Stimulated activated CD4-positive, alpha-beta T cell treated with anti-CD3 and anti-CD28 coated beads, Interleukin-4, amount 100 ng/mL, for 24 hours (primary cell): ENCODE data around the gene FCN2.

Experiments
- DNase-seq: peaks from one replicate; pipeline ENCODE4 v3.0.0-alpha.2; 2020

Gene FCN2

GRCh38 chr9:134880484-134881312, at the start of gene FCN2:
FCN2 (plus strand) TSS chr9:134880810; CDS start chr9:134880822, 12 bp downstream.
- no peak for DNase-seq

DNA sequence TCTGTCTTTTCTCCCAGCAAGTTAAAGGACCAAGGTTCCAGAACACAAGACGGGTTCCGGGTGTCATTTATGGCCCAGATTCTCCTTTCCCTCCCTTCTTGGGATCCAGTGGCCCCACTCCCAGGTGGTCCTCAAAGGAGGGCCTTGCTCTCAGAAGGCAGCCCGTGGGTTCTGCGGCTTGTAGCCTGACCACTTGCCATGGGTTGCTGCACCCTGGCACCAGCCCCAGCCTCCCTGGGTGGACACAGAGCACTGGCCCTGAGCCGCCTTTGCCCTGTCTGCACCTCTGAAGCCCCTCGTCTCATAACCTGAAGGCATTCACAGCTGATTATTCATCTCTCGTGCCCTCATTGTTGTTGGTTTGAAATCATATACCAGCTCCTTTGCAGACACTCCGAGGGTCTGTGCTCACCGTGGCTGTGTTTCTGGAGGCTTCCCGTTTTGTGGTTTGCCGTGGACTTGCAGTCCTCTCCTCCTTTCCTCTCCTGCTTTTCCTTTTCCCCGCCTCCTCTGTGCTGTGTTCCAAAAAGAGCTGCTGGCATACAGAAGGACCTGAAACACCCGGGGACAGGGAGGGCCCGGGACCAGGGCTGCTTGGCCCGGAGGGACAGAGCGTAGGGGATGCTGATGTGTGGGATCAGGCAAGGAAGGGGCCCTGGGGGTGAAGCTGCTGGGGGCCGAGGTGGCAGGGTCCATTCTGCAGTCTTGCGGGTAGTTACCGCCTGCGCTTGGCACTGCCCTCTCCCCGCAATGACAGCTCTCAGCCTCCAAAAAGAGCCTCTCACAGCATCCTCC, 49.5 kb upstream of the FCN2 start:
- DNase-seq: no peak

DNA sequence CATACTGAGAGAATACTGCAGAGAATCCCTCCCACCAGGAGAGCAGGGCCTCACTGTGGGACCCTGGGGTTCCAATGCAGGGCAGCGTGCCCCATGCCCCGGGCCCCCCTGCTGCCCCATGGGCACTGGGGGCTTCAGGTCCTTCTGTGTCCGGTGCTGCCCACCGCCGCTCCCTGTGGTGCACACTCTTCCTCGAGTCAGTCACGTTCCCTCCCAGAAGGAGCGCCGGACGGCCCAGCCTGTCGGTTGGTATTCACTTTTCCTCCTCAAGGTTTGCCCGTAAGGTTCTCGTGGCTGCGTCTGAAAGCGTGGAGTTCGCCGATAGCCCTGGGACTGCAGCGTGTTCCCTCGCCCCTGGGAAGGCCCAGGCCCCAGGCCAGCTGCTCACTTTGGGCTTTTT, 48.1 kb upstream of the FCN2 start:
- DNase-seq: no peak

- DNase-seq: no peak
Measured at GRCh38 chr9:134833294-134833880, 47.2 kb upstream of the FCN2 start.

DNA sequence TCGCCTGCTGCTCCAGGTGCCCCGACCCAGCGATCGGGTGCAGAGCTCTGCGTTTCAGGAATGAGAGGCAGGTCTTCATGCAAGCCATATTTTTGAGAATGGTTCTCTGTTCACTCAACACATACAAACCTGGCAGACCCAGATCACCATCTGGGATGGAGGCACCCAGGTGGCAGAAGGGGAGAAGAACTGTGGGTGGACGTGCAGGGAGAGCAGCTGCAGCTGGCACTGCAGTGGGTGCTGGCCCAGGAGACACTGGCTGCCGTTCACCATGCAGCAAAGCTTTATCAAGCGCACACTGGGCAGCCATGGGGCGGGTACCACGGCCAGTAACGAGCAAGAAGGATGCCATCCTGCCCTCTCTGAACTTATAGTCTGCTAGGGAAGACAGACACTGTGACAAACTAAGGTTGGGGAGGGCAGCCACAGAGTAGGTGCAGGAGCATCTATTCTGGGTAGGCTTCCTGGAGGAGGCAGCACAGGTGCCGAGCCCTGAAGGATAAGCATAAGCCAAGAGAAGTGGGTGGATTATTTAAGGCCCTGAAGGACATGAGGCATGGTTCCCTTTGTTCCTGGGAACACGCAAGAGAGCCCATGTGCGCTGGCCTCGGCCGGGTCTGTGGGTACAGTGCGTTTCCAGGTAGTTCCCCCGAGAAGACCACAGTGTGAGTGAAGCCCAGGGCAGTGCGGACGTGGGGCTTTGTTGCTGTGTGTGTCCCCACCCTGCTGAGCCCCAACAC, 46.2 kb upstream of the FCN2 start:
- DNase-seq: no peak

DNA sequence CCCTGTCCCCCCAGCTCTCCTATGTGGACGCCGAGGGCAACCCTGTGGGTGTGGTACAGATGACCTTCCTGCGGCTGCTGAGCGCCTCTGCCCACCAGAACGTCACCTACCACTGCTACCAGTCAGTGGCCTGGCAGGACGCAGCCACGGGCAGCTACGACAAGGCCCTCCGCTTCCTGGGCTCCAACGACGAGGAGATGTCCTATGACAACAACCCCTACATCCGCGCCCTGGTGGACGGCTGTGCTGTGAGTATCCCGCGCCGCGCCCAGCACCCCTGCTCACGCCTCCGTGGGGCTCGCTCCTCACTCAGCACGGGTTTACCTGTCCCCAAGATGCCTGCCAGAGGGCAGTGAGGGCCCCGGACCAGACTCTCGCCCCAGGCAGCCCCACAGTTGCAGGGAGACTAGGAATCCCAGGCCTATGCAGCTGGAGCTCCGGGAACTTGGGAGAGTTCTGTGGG, 45.6 kb upstream of the FCN2 start:
- no peak for DNase-seq

- no peak for DNase-seq
Measured at GRCh38 chr9:134835448-134835847, 45.2 kb upstream of the FCN2 start.

GRCh38 chr9:134835987-134836386, 44.6 kb upstream of the FCN2 start:
- DNase-seq: no peak

DNA sequence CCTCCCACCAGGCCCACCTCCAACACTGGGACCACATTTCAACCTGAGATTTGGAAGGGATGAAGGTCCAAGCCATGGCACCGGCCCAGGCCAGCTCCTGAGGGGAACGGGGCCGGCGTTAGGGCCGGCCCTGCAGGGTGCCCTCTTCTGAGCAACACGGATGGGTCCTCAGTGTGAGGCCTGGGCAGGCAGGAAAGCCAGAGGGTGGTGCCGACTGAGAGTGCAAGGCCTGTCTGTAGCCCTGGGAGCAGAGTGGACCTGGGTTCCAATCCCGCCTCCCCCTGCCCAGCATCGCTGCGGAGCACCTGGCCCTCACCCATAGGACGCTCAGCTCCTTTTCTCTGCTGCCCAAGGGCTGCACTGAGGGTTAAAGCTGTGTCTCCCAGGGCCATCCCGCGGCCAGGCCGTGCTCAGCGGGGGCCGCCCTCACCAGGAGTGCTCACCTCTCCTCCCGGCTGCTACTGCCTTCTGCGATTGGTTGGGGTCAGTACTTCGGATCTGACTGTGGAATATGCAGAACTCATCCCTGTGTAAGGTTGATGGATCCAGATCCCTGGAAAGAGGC, 44.1 kb upstream of the FCN2 start:
- no peak for DNase-seq

DNA sequence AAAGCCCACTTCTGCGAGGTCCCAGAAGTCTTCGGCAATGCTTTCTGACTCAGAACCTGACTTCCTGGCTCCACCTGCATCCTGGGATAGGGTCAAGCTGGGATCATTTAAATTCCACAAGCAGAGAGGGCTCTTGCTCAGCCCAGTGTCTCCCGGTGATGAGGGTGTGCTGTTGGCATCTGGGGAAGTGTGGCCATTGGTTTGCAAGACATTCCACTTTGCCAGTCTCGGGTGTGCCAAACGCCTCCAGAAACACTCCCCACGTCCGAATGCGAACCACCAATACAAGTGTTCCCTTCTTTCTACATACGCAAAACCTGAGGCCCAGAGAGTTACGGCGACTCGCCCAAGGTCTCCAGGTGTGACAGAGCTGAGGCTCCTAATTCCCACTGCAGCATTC, 43.1 kb upstream of the FCN2 start:
- DNase-seq: no peak

DNA sequence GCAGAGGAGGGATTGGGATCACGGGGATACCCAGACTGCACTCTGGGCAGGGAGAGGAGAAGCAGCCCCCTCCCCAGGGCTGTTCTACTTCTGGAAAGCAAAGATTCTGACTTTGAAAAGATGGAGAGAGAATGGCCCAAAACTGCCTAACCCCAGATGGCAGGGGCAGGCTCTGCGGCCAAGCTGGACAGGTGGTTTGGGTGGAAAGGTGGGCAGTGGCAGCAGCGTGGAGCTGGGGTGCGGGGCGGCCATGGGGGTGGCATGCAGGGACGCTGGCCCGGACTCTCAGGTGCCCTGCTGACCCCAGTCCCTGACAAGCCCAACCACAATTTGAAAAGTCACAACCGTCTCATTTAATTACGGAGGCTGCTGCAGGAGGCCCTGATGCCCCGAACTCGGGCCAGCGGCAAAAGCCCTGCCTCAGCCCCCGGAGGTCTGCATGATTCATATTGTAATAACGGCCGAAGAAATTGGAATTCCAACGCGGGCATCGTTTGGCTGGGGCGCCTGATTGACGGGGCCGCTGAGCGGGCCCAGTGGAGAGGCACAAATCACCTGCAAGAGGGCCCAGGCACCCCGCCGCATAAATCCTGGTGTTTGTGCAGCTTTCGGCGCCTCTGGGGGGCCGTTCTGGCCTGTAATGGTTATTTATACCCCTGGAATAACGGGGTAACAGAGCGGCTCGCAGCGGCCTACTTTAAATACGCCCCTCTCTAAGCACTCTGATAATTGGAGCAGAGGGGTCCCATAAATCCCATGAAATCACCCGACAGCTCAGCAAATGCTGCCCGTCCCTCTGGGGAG, 41.8 kb upstream of the FCN2 start:
- DNase-seq: no peak

GRCh38 chr9:134839455-134840125, 41.0 kb upstream of the FCN2 start:
- no peak for DNase-seq

- no peak for DNase-seq
Measured at GRCh38 chr9:134840511-134840910, 40.1 kb upstream of the FCN2 start.

DNA sequence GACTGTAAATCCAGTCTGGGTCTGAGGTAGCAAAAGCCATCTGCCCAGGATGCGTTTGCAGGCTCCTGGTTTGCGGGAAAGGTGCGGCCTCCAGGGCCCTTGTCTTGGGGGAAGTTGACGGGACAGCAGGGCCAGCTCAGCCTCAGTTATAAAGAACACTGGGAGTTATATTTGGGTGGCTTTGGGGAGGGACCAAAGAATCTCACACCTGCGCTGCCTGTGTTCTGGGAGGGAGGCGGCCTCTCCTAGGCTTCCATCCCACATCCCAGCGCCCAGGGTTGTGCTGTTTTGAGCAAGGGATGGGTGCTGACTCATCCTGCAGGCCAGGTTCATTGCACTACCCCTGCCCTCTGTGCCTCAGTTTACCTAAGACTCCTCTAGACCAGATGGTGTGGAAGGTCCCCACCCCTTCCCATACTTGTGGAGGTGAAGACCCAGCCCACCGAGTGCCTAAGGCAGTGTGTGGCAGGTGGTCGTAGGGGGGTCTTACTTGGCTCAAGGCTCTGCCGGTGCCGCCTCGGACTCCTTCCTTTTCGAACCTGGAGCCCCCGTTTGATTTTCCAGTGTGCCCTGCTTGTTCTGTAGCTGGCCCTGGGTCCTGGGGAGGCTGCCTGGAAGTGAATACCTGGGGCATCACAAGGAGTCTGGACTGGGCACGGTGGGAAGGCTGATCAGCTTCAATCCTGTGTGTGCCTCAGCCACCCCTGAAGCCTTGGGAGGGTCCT, 39.3 kb upstream of the FCN2 start:
- DNase-seq: no peak

DNA sequence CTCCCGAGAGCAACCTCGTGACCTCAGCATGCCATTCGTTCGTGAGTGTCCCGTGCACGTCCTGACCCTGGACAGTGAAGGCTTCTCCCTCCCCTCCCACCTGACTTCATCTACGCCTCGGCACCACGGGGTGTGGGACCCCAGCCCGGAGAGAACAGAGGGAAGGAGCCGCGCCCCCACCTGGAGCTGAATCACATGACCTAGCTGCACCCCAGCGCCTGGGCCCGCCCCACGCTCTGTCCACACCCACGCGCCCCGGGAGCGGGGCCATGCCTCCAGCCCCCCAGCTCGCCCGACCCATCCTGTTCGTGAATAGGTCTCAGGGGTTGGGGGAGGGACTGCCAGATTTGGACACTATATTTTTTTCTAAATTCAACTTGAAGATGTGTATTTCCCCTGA, 38.3 kb upstream of the FCN2 start:
- no peak for DNase-seq

DNA sequence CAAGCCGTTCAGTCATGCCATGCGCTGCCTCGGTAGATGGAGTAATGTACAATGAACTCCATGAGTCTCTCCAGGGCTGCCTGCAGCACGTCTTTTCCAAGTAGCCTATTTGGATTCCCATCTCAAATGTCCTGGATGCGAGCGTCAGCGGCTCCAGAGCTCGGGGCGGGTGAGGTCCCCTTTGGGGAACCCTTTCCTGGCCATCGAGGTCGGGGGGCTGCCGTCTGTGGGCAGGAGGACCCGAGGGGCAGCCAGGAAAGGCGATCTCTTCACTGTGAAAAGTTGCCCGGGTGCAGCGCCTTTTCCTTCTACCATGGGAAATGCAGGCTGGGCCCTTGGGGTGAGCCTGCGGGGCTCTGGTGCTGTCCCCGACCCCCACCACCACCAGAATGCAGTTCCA, 36.9 kb upstream of the FCN2 start:
- DNase-seq: no peak

DNA sequence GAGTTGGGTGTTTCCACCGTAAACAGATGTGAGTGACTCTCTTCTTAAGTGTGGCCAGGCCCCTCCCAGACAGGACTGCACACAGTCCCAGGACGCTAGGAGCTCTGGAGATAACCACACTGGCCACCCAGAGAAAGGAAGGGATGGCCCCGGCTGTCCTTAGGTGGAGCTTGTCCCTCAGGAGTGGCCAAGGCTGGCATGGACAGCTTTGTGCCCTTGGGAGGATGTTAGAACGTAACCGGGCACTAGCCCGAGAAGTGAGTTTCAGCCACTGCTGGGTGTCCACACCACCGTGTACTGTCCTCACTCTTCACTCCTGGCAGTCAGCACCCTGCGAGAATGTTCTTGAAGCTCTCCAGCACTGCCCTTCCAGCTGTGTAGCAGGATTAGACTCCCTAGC, 35.8 kb upstream of the FCN2 start:
- no peak for DNase-seq

- DNase-seq: no peak
Measured at GRCh38 chr9:134846187-134846586, 34.4 kb upstream of the FCN2 start.

GRCh38 chr9:134846699-134847098, 33.9 kb upstream of the FCN2 start:
- no peak for DNase-seq

DNA sequence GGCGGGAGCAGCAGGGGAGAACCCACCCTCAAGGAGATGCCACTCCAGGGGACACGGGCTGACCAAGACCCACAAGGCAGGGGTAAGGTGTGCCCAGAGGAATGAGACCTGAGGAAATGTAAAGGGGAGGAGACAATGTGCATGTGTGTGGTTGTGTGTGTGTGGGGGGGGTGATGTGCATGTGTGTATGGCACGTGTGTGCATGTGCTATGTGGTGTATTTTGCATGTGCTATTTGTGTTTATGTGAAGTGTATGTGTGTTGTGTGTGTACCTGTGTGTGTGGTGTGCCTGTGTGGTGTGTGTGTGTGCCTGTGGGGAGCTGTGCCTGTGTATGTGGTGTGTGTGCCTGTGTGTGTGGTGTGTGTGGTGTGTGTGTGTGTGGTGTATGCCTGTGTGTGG, 33.5 kb upstream of the FCN2 start:
- DNase-seq: no peak
